CD4-positive, CD25-positive, alpha-beta regulatory T cell (primary cell): ENCODE measurements around the gene GMDS. TPM values are rescaled to one million over a fixed set of nuclear protein-coding genes. Genes with fewer than 3 reads are reported as not detected.

Source experiments
- ATAC-seq, 2 donors: fragments of 150-1000 bp; cut with Tn5 transposase; one replicate each; pipeline ENCODE4 v1.10.0; 2021; ENCODE audit warnings: low read depth in 2 of 2, moderate number of reproducible peaks in 2 of 2, moderate library complexity in 1 of 2
- DNase-seq, 3 donors: peaks; one replicate each; pipeline versions ENCODE4 v3.0.0 to v3.0.0-alpha.2; 2012 to 2022; ENCODE audit warnings: mixed read lengths in 1 of 3
- H3K27ac ChIP-seq: one replicate; pipeline ENCODE4 v1.7.0; 2013; ENCODE audit warnings: mild to moderate bottlenecking, low read length; ENCODE audit not compliant: insufficient read depth, poor library complexity, severe bottlenecking
- H3K27me3 ChIP-seq: one replicate; pipeline ENCODE4 v1.7.0; 2013; ENCODE audit warnings: low read length; ENCODE audit not compliant: control insufficient read depth, insufficient read depth
- H3K36me3 ChIP-seq: one replicate; pipeline ENCODE4 v1.7.0; 2013; ENCODE audit warnings: mild to moderate bottlenecking, low read length, moderate library complexity; ENCODE audit not compliant: control insufficient read depth, insufficient read depth
- H3K4me1 ChIP-seq: 2 replicates; pipeline ENCODE4 v1.7.0; 2013; ENCODE audit warnings: mild to moderate bottlenecking, low read length; ENCODE audit not compliant: insufficient read depth, control insufficient read depth, poor library complexity, severe bottlenecking
- H3K4me3 ChIP-seq: one replicate; pipeline ENCODE4 v1.7.0; 2013; ENCODE audit warnings: low read depth, mild to moderate bottlenecking, low read length, moderate library complexity
- H3K9me3 ChIP-seq, 2 experiments: 1 replicate in 1 of 2; 2 replicates in 1 of 2; pipeline ENCODE4 v1.7.0; 2013; ENCODE audit warnings: low read length in 2 of 2, mild to moderate bottlenecking in 1 of 2, moderate library complexity in 1 of 2; ENCODE audit not compliant: control insufficient read depth in 2 of 2
- H3K27ac Mint-ChIP-seq, 3 donors: one replicate each; pipeline ENCODE4 v1.8.0; 2020 to 2022; ENCODE audit warnings: mild to moderate bottlenecking in 3 of 3, mixed read lengths in 3 of 3, moderate library complexity in 2 of 3
- H3K27me3 Mint-ChIP-seq: one replicate; pipeline ENCODE4 v1.8.0; 2022; ENCODE audit warnings: mild to moderate bottlenecking, mixed read lengths
- H3K36me3 Mint-ChIP-seq: one replicate; pipeline ENCODE4 v1.8.0; 2020; ENCODE audit warnings: mixed read lengths
- H3K4me1 Mint-ChIP-seq, 4 donors: one replicate each; pipeline ENCODE4 v1.8.0; 2020 to 2022; ENCODE audit warnings: mixed read lengths in 4 of 4, mild to moderate bottlenecking in 1 of 4
- H3K4me3 Mint-ChIP-seq, 4 donors: one replicate each; pipeline ENCODE4 v1.8.0; 2020 to 2022; ENCODE audit warnings: mild to moderate bottlenecking in 4 of 4, mixed read lengths in 4 of 4, moderate library complexity in 3 of 4
- H3K9me3 Mint-ChIP-seq, 7 donors: one replicate each; pipeline ENCODE4 v1.8.0; 2020 to 2022; ENCODE audit warnings: mixed read lengths in 7 of 7, mild to moderate bottlenecking in 3 of 7, moderate library complexity in 2 of 7
- polyA plus RNA-seq, 4 donors: library from polyadenylated mRNA; unstranded; fragments of 300-500 nt; fragmentation: Illumina TruSeq; gene quantifications; one replicate each; pipeline ENCODE4 v1.2.3, GENCODE V29; 2021
- total RNA-seq: library from RNA; stranded (reverse); gene quantifications from one replicate; pipeline ENCODE4 v1.2.3, GENCODE V29; 2022

GMDS gene
- total and polyA plus RNA-seq, 5 donors from 2014 or later, result 17.5 to 23.9 (median 20.2) TPM

DNA sequence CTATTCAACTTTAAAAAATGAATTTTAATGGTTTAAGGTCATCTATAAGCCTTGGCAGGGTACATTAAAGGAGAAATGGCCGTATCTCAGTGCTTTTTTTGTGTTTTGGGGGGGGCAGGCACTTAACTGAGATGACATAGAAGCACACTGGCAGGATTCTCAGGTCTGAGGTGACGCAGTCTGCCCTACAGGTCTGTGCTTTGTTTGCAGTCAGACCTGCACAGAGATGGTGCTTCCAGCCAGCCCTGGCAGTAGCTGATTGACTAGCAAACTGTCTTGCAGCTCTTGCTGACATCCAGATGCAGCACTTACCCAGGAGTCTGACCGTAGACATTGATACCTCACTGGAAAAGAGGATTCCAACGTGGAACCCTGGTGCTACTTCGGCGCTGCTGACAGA is 386.5 kb downstream of the GMDS start:
- ATAC-seq, result no peak
- H3K27me3 ChIP-seq, result no peaks in the 10 kb centered on the region
- Mint-ChIP-seq H3K9me3 (peaks cover 0 to 2% (median 0%) of the 10 kb centered on the region in 7 donors), H3K36me3 (no peaks in the 10 kb centered on the region), H3K27me3 (no peaks in the 10 kb centered on the region), H3K4me3 (no peak overlapping the region), H3K27ac (no peak overlapping the region), H3K4me1 (peaks cover 0 to 3% (median 0%) of the 10 kb centered on the region in 4 donors)
- no peaks in the 10 kb centered on the region for H3K4me1 ChIP-seq
- H3K9me3 ChIP-seq, result no peaks in the 10 kb centered on the region
- no peak overlapping the region for H3K4me3 ChIP-seq
- no peaks in the 10 kb centered on the region for H3K36me3 ChIP-seq
- no peak for DNase-seq
- no peak overlapping the region for H3K27ac ChIP-seq

DNA sequence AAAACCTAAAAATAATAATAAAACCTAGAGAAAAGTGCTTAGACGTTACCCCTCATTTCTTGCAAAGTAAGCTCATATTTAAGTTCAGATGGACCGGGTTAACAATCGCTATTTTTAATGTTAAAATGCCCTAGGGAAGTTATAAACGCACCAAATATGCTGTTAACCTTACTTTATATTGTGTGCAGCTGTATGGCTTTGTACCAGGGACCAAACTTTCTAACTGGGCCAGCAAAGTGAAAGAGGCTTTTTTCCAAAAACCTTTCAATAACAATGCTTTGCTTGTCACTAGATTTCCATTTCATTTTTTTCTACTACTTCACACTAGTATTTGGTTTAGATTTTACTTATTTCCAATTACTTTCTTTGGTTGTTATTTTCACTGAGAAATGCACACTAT is 387.2 kb downstream of the GMDS start:
- H3K4me3 ChIP-seq, result no peak overlapping the region
- Mint-ChIP-seq H3K27ac (no peak overlapping the region), H3K4me1 (peaks cover 0 to 3% (median 0%) of the 10 kb centered on the region in 4 donors), H3K9me3 (peaks cover 0 to 2% (median 0%) of the 10 kb centered on the region in 7 donors), H3K4me3 (no peak overlapping the region), H3K36me3 (no peaks in the 10 kb centered on the region), H3K27me3 (no peaks in the 10 kb centered on the region)
- no peaks in the 10 kb centered on the region for H3K4me1 ChIP-seq
- H3K36me3 ChIP-seq, result no peaks in the 10 kb centered on the region
- ATAC-seq (no peak), DNase-seq (no peak)
- no peaks in the 10 kb centered on the region for H3K9me3 ChIP-seq
- H3K27me3 ChIP-seq, result no peaks in the 10 kb centered on the region
- H3K27ac ChIP-seq, result no peak overlapping the region

DNA sequence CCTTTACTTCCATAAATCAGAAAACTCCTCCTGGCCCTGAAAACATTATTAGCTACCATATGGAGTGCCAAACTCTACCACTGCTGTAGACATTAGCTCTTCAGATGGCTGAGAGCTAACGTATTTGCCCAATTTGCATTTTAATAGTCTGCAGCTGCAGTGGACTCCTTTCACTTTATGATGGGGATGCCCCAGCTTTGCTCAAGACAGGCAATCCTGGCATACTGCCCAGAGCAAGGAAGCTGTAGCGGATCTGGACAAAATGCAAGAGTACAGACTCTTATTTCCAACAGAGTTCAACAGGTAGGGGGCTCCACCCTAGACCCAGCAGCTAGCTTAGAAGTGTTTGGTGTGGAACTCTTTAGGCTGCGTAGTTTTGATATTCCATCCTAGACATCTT is 389.0 kb downstream of the GMDS start:
- Histone ChIP-seq H3K27ac (no peak overlapping the region), H3K9me3 (no peaks in the 10 kb centered on the region), H3K27me3 (no peaks in the 10 kb centered on the region), H3K36me3 (no peaks in the 10 kb centered on the region), H3K4me3 (no peak overlapping the region), H3K4me1 (no peaks in the 10 kb centered on the region)
- peaks cover 0 to 3% (median 0%) of the 10 kb centered on the region in 4 donors for H3K4me1 Mint-ChIP-seq
- no peak overlapping the region for H3K4me3 Mint-ChIP-seq
- no peaks in the 10 kb centered on the region for H3K36me3 Mint-ChIP-seq
- DNase-seq (no peak), ATAC-seq (no peak)
- H3K27me3 Mint-ChIP-seq, result no peaks in the 10 kb centered on the region
- H3K9me3 Mint-ChIP-seq, result peaks cover 0 to 2% (median 0%) of the 10 kb centered on the region in 7 donors
- no peak overlapping the region for H3K27ac Mint-ChIP-seq

DNA sequence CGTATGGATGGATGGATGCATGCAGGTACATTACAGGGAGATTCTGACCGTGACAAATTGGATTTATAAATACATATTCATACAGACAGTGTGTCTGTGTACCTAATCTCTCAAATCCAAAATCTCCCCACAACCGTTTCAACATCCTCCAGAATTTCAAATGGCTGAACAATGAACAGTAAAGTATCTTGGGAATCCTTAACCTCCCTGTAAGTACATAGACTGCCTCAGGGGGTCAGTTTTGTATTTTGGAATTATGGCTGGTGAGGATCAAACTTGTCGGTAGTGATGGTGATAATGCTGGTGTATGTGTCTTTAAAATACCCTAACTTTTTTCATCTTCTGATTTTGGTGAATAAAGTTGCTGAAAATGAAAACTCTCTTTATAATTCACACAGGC is 389.5 kb downstream of the GMDS start:
- no peaks in the 10 kb centered on the region for H3K27me3 ChIP-seq
- H3K4me1 ChIP-seq, result no peaks in the 10 kb centered on the region
- Mint-ChIP-seq H3K27me3 (no peaks in the 10 kb centered on the region), H3K9me3 (peaks cover 0 to 2% (median 0%) of the 10 kb centered on the region in 7 donors), H3K36me3 (no peaks in the 10 kb centered on the region), H3K27ac (no peak overlapping the region), H3K4me1 (peaks cover 0 to 3% (median 0%) of the 10 kb centered on the region in 4 donors), H3K4me3 (no peak overlapping the region)
- no peaks in the 10 kb centered on the region for H3K36me3 ChIP-seq
- H3K27ac ChIP-seq, result no peak overlapping the region
- ATAC-seq (no peak), DNase-seq (no peak)
- no peaks in the 10 kb centered on the region for H3K9me3 ChIP-seq
- no peak overlapping the region for H3K4me3 ChIP-seq

DNA sequence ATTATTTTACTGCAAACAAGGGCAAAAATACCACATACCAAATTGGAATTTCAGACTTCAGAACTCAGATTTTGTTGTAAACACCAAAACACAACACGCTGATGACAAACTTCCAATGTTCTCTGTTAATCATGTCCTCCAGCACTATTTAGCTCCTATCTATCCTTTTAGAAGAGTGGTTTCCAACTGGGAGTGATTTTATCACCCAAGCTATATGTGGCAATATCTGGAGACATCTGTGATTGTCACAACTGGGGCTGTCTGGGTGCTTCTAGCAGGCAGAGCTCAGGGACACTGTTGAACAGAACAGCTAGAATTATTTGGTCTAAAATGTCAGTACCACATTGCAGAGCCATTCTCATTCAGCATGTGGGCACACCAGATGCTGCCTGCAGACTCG is 391.1 kb downstream of the GMDS start:
- Mint-ChIP-seq H3K4me3 (no peak overlapping the region), H3K36me3 (no peaks in the 10 kb centered on the region), H3K27ac (no peak overlapping the region), H3K27me3 (no peaks in the 10 kb centered on the region), H3K4me1 (peaks cover 0 to 3% (median 0%) of the 10 kb centered on the region in 4 donors), H3K9me3 (peaks cover 0 to 2% (median 0%) of the 10 kb centered on the region in 7 donors)
- DNase-seq (no peak), ATAC-seq (no peak)
- no peaks in the 10 kb centered on the region for H3K9me3 ChIP-seq
- no peak overlapping the region for H3K27ac ChIP-seq
- H3K4me1 ChIP-seq, result no peaks in the 10 kb centered on the region
- H3K36me3 ChIP-seq, result no peaks in the 10 kb centered on the region
- no peaks in the 10 kb centered on the region for H3K27me3 ChIP-seq
- no peak overlapping the region for H3K4me3 ChIP-seq

DNA sequence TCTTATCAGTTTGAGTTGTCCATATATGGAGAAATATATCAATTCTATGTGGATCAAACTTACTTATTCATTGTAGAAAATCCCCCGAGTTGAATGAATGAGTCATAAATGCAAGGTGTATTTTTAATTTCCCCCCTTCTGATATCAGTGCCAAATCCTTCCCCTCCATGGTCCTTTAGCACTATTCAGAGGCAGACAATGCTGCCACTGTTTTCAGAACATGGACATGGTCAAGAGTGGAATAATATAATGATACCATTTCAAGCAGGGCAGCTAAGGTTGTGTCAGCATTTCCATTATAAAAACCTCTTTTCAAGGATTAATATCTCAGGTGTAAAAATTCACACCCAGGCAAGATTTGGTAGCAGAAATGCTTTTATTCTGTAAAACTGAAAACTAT is 391.6 kb downstream of the GMDS start:
- Histone ChIP-seq H3K4me1 (no peaks in the 10 kb centered on the region), H3K36me3 (no peaks in the 10 kb centered on the region), H3K27me3 (no peaks in the 10 kb centered on the region), H3K27ac (no peak overlapping the region), H3K9me3 (no peaks in the 10 kb centered on the region), H3K4me3 (no peak overlapping the region)
- Mint-ChIP-seq H3K9me3 (peaks cover 0 to 2% (median 0%) of the 10 kb centered on the region in 7 donors), H3K4me1 (peaks cover 0 to 3% (median 0%) of the 10 kb centered on the region in 4 donors), H3K27me3 (no peaks in the 10 kb centered on the region), H3K4me3 (no peak overlapping the region), H3K27ac (no peak overlapping the region), H3K36me3 (no peaks in the 10 kb centered on the region)
- DNase-seq (no peak), ATAC-seq (no peak)

DNA sequence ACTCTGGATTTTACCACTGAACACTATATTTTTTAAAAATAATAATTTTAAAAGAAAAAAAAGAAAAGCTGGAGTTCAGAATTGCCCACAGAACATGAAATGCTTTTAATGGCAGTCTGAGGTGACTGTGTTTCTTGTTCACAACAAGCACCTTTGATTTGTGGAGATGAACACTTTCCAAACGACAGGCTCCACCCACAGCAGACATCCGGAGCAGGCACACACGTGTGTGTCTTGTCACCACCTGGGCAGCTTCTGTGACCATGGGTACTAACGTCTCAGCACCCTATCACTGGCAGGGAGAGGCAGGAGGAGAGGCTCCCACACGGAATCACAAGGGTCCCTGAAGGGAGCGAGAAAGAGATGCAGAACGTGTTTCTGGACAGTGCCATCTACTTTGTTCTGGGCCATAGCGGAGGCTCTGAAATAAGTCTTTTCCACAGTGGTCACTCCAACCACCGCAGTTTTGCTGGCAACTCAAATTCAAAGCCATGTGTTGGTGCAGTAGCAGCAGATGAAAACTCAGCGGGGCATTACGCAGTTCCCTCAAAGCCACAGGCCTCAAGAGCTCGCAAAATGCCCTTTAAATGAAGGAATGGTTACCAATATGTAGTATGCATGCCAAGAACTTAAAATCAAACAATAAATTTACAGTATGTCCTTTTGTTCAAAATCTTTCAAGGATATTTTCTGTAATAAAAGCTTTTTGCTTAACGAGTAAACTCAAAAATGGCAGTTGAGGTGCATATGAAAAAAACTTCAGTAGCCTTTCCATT is 393.5 kb downstream of the GMDS start:
- DNase-seq (no peak), ATAC-seq (no peak)
- no peaks in the 10 kb centered on the region for H3K27me3 ChIP-seq
- Mint-ChIP-seq H3K36me3 (peaks cover 3% of the 10 kb centered on the region), H3K4me3 (no peak overlapping the region), H3K27me3 (no peaks in the 10 kb centered on the region), H3K4me1 (no peaks in the 10 kb centered on the region), H3K9me3 (peaks cover 0 to 2% (median 0%) of the 10 kb centered on the region in 7 donors), H3K27ac (no peak overlapping the region)
- H3K27ac ChIP-seq, result no peak overlapping the region
- no peaks in the 10 kb centered on the region for H3K36me3 ChIP-seq
- no peaks in the 10 kb centered on the region for H3K4me1 ChIP-seq
- H3K9me3 ChIP-seq, result no peaks in the 10 kb centered on the region
- no peak overlapping the region for H3K4me3 ChIP-seq

DNA sequence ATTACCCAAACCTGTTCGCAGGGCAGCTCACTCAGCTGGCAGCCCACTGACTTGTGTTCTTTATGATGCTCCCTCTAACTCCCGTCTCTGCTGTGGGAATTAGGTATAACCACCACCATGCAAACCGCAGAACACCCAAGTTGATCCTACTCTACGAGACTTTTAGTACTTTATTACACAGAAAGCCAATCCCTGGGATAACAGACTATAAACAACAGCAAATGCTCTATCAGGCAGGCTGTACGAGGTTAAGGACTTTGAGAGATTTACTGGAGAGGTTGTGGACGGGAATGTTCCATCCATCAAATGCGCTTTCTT is 394.6 kb downstream of the GMDS start:
- no peak for ATAC-seq
- H3K4me3 Mint-ChIP-seq, result no peak overlapping the region
- Histone ChIP-seq H3K9me3 (no peaks in the 10 kb centered on the region), H3K27me3 (no peaks in the 10 kb centered on the region), H3K4me3 (no peak overlapping the region), H3K27ac (no peak overlapping the region), H3K36me3 (no peaks in the 10 kb centered on the region), H3K4me1 (no peaks in the 10 kb centered on the region)
- DNase-seq, result no peak
- no peaks in the 10 kb centered on the region for H3K27me3 Mint-ChIP-seq
- peaks cover 8% of the 10 kb centered on the region for H3K36me3 Mint-ChIP-seq
- H3K27ac Mint-ChIP-seq, result no peak overlapping the region
- H3K9me3 Mint-ChIP-seq, result peaks cover 0 to 2% (median 0%) of the 10 kb centered on the region in 7 donors
- no peaks in the 10 kb centered on the region for H3K4me1 Mint-ChIP-seq
